ENCODE data around the gene MYO1D. TPM values are rescaled to one million over a fixed set of nuclear protein-coding genes. Genes with fewer than 3 reads are reported as not detected.

MYO1D gene
- total RNA-seq, 1 donor = 160 TPM

GRCh38 chr17:32486701-32487472, 390.0 kb downstream of the MYO1D start, which contains the start of gene CDK5R1:
TSS of gene CDK5R1 (plus strand) at chr17:32486993. CDS start at chr17:32487621, 628 bp downstream.
- peak within 1 kb of the TSS; percentile 42 for H3K27ac ChIP-seq (ENCODE audit: low read depth, low read length)
- H3K4me2 ChIP-seq (ENCODE audit: insufficient read depth, low read length) = peak within 1 kb of the TSS; percentile 93
- no peaks in the 10 kb centered on the region for H3K79me2 ChIP-seq (ENCODE audit: insufficient read depth, low read length)
- TF ChIP-seq, protein P1, sequence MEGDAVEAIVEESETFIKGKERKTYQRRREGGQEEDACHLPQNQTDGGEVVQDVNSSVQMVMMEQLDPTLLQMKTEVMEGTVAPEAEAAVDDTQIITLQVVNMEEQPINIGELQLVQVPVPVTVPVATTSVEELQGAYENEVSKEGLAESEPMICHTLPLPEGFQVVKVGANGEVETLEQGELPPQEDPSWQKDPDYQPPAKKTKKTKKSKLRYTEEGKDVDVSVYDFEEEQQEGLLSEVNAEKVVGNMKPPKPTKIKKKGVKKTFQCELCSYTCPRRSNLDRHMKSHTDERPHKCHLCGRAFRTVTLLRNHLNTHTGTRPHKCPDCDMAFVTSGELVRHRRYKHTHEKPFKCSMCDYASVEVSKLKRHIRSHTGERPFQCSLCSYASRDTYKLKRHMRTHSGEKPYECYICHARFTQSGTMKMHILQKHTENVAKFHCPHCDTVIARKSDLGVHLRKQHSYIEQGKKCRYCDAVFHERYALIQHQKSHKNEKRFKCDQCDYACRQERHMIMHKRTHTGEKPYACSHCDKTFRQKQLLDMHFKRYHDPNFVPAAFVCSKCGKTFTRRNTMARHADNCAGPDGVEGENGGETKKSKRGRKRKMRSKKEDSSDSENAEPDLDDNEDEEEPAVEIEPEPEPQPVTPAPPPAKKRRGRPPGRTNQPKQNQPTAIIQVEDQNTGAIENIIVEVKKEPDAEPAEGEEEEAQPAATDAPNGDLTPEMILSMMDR (IDR thresholded peaks at IDR 0.05; ENCODE audit: extremely low read depth, low read depth, low read length) = no peak
- H3K4me3 ChIP-seq (ENCODE audit: insufficient read depth, low read length) = peak within 1 kb of the TSS; percentile 76
- peak within 1 kb of the TSS; percentile 83 for H2AFZ ChIP-seq (ENCODE audit: low read length)
- peaks cover 18% of the 10 kb centered on the region for H3K4me1 ChIP-seq (ENCODE audit: insufficient read depth, low read length)
- H3K36me3 ChIP-seq (ENCODE audit: insufficient read depth, low read length) = peaks cover 12% of the 10 kb centered on the region
- DNase-seq (ENCODE audit: insufficient read length, low spot score, missing footprints) = peak; percentile 98
- peaks cover 10% of the 10 kb centered on the region for H4K20me1 ChIP-seq (ENCODE audit: insufficient read depth, low read length)
- no peaks in the 10 kb centered on the region for H3K9me3 ChIP-seq (ENCODE audit: low read depth, low read length)
- no peaks in the 10 kb centered on the region for H3K27me3 ChIP-seq (ENCODE audit: insufficient read depth, low read length)

GRCh38 chr17:32486111-32486700, 390.7 kb downstream of the MYO1D start:
- peaks cover 17% of the 10 kb centered on the region for H3K36me3 ChIP-seq (ENCODE audit: insufficient read depth, low read length)
- peak overlapping the region; percentile 42 for H3K27ac ChIP-seq (ENCODE audit: low read depth, low read length)
- no peaks in the 10 kb centered on the region for H3K27me3 ChIP-seq (ENCODE audit: insufficient read depth, low read length)
- H3K4me1 ChIP-seq (ENCODE audit: insufficient read depth, low read length) = peaks cover 16% of the 10 kb centered on the region
- DNase-seq (ENCODE audit: insufficient read length, low spot score, missing footprints) = peak; percentile 98
- TF ChIP-seq, protein P1 (IDR thresholded peaks at IDR 0.05; ENCODE audit: extremely low read depth, low read depth, low read length) = no peak
- peak overlapping the region; percentile 83 for H2AFZ ChIP-seq (ENCODE audit: low read length)
- H3K9me3 ChIP-seq (ENCODE audit: low read depth, low read length) = no peaks in the 10 kb centered on the region
- H3K4me2 ChIP-seq (ENCODE audit: insufficient read depth, low read length) = peak overlapping the region; percentile 81
- peaks cover 10% of the 10 kb centered on the region for H4K20me1 ChIP-seq (ENCODE audit: insufficient read depth, low read length)
- peak overlapping the region; percentile 76 for H3K4me3 ChIP-seq (ENCODE audit: insufficient read depth, low read length)
- H3K79me2 ChIP-seq (ENCODE audit: insufficient read depth, low read length) = no peaks in the 10 kb centered on the region

GRCh38 chr17:32485261-32486110, 391.4 kb downstream of the MYO1D start:
- peak overlapping the region; percentile 83 for H2AFZ ChIP-seq (ENCODE audit: low read length)
- no peaks in the 10 kb centered on the region for H3K9me3 ChIP-seq (ENCODE audit: low read depth, low read length)
- peak overlapping the region; percentile 81 for H3K4me2 ChIP-seq (ENCODE audit: insufficient read depth, low read length)
- TF ChIP-seq, protein P1 (IDR thresholded peaks at IDR 0.05; ENCODE audit: extremely low read depth, low read depth, low read length) = no peak
- H3K4me1 ChIP-seq (ENCODE audit: insufficient read depth, low read length) = peaks cover 16% of the 10 kb centered on the region
- no peaks in the 10 kb centered on the region for H3K79me2 ChIP-seq (ENCODE audit: insufficient read depth, low read length)
- H3K27ac ChIP-seq (ENCODE audit: low read depth, low read length) = peak overlapping the region; percentile 42
- H3K27me3 ChIP-seq (ENCODE audit: insufficient read depth, low read length) = no peaks in the 10 kb centered on the region
- peaks cover 24% of the 10 kb centered on the region for H3K36me3 ChIP-seq (ENCODE audit: insufficient read depth, low read length)
- H4K20me1 ChIP-seq (ENCODE audit: insufficient read depth, low read length) = peaks cover 10% of the 10 kb centered on the region
- DNase-seq (ENCODE audit: insufficient read length, low spot score, missing footprints) = peak; percentile 61
- H3K4me3 ChIP-seq (ENCODE audit: insufficient read depth, low read length) = peak overlapping the region; percentile 76

Measured in osteoblast (primary cell).